Spleen (tissue), 11 donors: Measurements from ENCODE around the gene BNC2. TPM values are rescaled to one million over a fixed set of nuclear protein-coding genes. Genes with fewer than 3 reads are reported as not detected.

Experiments used
- DNase-seq: peaks from one replicate; pipeline ENCODE4 v3.0.0-alpha.2; 2020
- H3K27ac ChIP-seq, 8 donors: fragments of 200-600 bp; sonication (generic) in 7 of 8; 1 replicate in 4 of 8; 2 replicates in 4 of 8; pipeline versions ENCODE4 v1.5.0 to v1.8.0; 2016 to 2021; ENCODE audit warnings: inconsistent platforms in 4 of 8, mild to moderate bottlenecking in 4 of 8, moderate library complexity in 1 of 8
- H3K27me3 ChIP-seq, 7 donors: fragments of 200-600 bp; sonication (generic) in 6 of 7; replicated peaks in 1 of 7; 1 replicate in 4 of 7; 2 replicates in 3 of 7; pipeline versions ENCODE4 v1.5.0 to v1.8.0; 2016 to 2021; ENCODE audit warnings: inconsistent platforms in 3 of 7, mild to moderate bottlenecking in 1 of 7
- H3K36me3 ChIP-seq, 6 donors: fragments of 200-600 bp; sonication (generic) in 5 of 6; 1 replicate in 4 of 6; 2 replicates in 2 of 6; pipeline versions ENCODE4 v1.5.0 to v1.8.0; 2016 to 2021; ENCODE audit warnings: inconsistent platforms in 2 of 6
- H3K4me1 ChIP-seq, 6 donors: fragments of 200-600 bp; sonication (generic) in 5 of 6; 1 replicate in 3 of 6; 2 replicates in 3 of 6; pipeline versions ENCODE4 v1.5.0 to v1.8.0; 2016 to 2021; ENCODE audit warnings: inconsistent platforms in 3 of 6
- H3K4me3 ChIP-seq, 8 donors: fragments of 200-600 bp; sonication (generic) in 7 of 8; 1 replicate in 4 of 8; 2 replicates in 4 of 8; pipeline versions ENCODE4 v1.5.0 to v1.8.0; 2016 to 2021; ENCODE audit warnings: inconsistent platforms in 4 of 8, mild to moderate bottlenecking in 4 of 8, moderate library complexity in 2 of 8
- H3K9me3 ChIP-seq, 8 donors: fragments of 200-600 bp; sonication (generic) in 7 of 8; 1 replicate in 4 of 8; 2 replicates in 4 of 8; pipeline versions ENCODE4 v1.5.0 to v1.8.0; 2016 to 2021; ENCODE audit warnings: inconsistent platforms in 4 of 8
- POLR2A ChIP-seq, 3 donors: fragments of 450-650 bp; IDR thresholded peaks; one replicate each; pipeline ENCODE4 v1.5.1; 2017; ENCODE audit warnings: antibody characterized with exemption in 3 of 3, mild to moderate bottlenecking in 1 of 3
- POLR2AphosphoS5 ChIP-seq, 3 donors: sonication (generic); formaldehyde crosslinking; IDR thresholded peaks; one replicate each; pipeline ENCODE4 v1.5.1; 2017; ENCODE audit warnings: antibody characterized with exemption in 3 of 3
- WGBS, 5 donors: extraction: QIAGEN DNeasy Blood & Tissue Kit in 3 of 5; methylation state at CpG; one replicate each; pipeline versions ENCODE4 v1.1.5 to v1.1.7; 2013 to 2018; 5-methylcytosine and 5-hydroxymethylcytosine counted together
- intact Hi-C: fragments of 100-400 bp; cut with DNase I; formaldehyde crosslinking; loops from one replicate; pipeline ENCODE4 v1.15.0; 2023; ENCODE audit warnings: low total_unique reads
- polyA plus RNA-seq, 3 donors: library from polyadenylated mRNA; stranded (reverse); fragments of 200-250 nt; gene quantifications; one replicate each; pipeline ENCODE4 v1.2.1, GENCODE V29; 2013
- total RNA-seq, 7 donors: library from RNA; depleted of rRNA in 3 of 7; stranded (reverse); fragments of >200 nt in 3 of 7; fragmentation: NEBNext Ultra II Directional in 4 of 7; extraction: Animal tissue kit (Norgen Biotek cat#: 25700) in 4 of 7; gene quantifications; one replicate each; pipeline versions ENCODE4 v1.1.0 to v1.2.1, GENCODE V29; 2016 to 2021
- TF ChIP-seq, protein P1 (sequence below), 11 experiments: fragments of 200-600 bp in 7 of 11; fragments of 450-650 bp in 4 of 11; sonication (generic) in 4 of 11; IDR thresholded peaks in 8 of 11; conservative IDR thresholded peaks in 3 of 11; 1 replicate in 7 of 11; 2 replicates in 4 of 11; pipeline versions ENCODE4 v1.4.0 to v1.8.0; 2016 to 2021; ENCODE audit warnings: antibody characterized with exemption in 11 of 11, inconsistent platforms in 4 of 11, mild to moderate bottlenecking in 1 of 11
- donor health status: healthy with polysubstance abuse.
- donor health status: DM: no; HTN: no; CAD: no; lungs with moderate emphysema.
- donor health status: DM: no; HTN: no; CAD: no.
- donor health status: Bipolar disorder and iron deficiency.
- donor health status: healthy.
- donor health status: DM: no; HTN: no; CAD: no.
- donor health status: DM: yes; HTN: yes; CAD: no.

BNC2 gene
- total and polyA plus RNA-seq, 10 donors, result 0.07 to 4.3 (median 1.3) TPM

- H3K27ac ChIP-seq, result no peak overlapping the region
- DNase-seq, result no peak
- intact Hi-C loops, result no loop called here
- no peaks in the 10 kb centered on the region for H3K27me3 ChIP-seq
- no peaks in the 10 kb centered on the region for H3K4me1 ChIP-seq
- WGBS, 5 donors, result 89 to 100% (median 94%) methylated on average over 2 of the region's 2 CpGs
- TF ChIP-seq POLR2A (IDR thresholded peaks at IDR 0.05), result no peak
- no peak for TF ChIP-seq POLR2AphosphoS5 (IDR thresholded peaks at IDR 0.05)
- TF ChIP-seq, protein P1, sequence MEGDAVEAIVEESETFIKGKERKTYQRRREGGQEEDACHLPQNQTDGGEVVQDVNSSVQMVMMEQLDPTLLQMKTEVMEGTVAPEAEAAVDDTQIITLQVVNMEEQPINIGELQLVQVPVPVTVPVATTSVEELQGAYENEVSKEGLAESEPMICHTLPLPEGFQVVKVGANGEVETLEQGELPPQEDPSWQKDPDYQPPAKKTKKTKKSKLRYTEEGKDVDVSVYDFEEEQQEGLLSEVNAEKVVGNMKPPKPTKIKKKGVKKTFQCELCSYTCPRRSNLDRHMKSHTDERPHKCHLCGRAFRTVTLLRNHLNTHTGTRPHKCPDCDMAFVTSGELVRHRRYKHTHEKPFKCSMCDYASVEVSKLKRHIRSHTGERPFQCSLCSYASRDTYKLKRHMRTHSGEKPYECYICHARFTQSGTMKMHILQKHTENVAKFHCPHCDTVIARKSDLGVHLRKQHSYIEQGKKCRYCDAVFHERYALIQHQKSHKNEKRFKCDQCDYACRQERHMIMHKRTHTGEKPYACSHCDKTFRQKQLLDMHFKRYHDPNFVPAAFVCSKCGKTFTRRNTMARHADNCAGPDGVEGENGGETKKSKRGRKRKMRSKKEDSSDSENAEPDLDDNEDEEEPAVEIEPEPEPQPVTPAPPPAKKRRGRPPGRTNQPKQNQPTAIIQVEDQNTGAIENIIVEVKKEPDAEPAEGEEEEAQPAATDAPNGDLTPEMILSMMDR (IDR thresholded peaks at IDR 0.05 in 8 of 11, conservative IDR thresholded peaks at IDR 0.05 in 3 of 11), result no peak
- H3K9me3 ChIP-seq, result no peaks in the 10 kb centered on the region
- no peaks in the 10 kb centered on the region for H3K36me3 ChIP-seq
- no peak overlapping the region for H3K4me3 ChIP-seq
These were observed 369.3 kb downstream of the BNC2 start for GRCh38 chr9:16501141-16501540.

DNA sequence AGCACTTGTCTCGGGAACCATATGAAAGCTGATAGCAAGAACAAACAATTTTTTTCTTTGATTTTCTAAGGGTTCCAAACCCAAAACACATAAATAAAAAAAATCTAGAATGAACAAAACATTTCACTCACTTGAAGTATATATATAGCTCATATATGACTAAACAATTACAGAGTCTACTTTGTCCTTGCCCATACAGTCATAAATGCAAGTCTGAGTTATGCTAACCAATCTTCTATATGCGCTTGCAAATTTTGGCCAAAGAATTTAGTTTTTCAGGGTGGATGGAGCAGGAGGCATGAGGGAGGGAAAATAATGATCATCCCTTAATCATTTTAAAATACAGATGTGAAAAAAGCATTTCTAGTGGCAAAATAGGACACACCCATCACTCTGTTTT, 370.1 kb downstream of the BNC2 start:
- intact Hi-C loops, result no loop called here

DNA sequence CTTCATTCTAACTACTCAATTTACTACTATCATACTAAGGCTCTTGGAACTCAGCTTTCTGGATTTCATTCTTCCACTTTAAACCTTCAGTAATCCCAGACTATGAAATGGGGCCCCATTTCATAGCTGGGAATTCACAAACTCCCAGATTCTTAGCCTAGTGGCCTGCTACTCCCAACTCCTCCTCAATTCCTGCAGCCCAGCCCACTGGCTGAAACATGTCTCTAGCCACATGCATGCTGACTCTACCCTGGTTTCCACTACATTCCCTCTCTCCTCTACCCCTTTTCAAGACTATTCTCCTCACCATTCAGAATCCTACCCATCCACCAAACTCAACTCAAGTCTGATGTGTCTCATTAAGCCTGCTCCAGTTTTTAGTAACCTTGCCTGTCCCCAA, 370.6 kb downstream of the BNC2 start:
- intact Hi-C loops, result no loop called here
- Histone ChIP-seq H3K4me1 (no peaks in the 10 kb centered on the region), H3K9me3 (no peaks in the 10 kb centered on the region), H3K27me3 (no peaks in the 10 kb centered on the region), H3K4me3 (no peak overlapping the region), H3K36me3 (no peaks in the 10 kb centered on the region), H3K27ac (no peak overlapping the region)
- TF ChIP-seq POLR2AphosphoS5 (IDR thresholded peaks at IDR 0.05) (no peak), POLR2A (IDR thresholded peaks at IDR 0.05) (no peak)
- TF ChIP-seq, protein P1 (IDR thresholded peaks at IDR 0.05 in 8 of 11, conservative IDR thresholded peaks at IDR 0.05 in 3 of 11), result no peak
- DNase-seq, result no peak

More for the DNA sequence above, 370.1 kb downstream of the BNC2 start:
- H3K4me1 ChIP-seq, result no peaks in the 10 kb centered on the region
- H3K36me3 ChIP-seq, result no peaks in the 10 kb centered on the region
- 91 to 98% (median 94%) methylated on average over 2 of the region's 2 CpGs for WGBS, 5 donors
- H3K27ac ChIP-seq, result no peak overlapping the region
- no peaks in the 10 kb centered on the region for H3K9me3 ChIP-seq
- no peaks in the 10 kb centered on the region for H3K27me3 ChIP-seq
- no peak for TF ChIP-seq POLR2AphosphoS5 (IDR thresholded peaks at IDR 0.05)
- TF ChIP-seq, protein P1 (IDR thresholded peaks at IDR 0.05 in 8 of 11, conservative IDR thresholded peaks at IDR 0.05 in 3 of 11), result no peak
- TF ChIP-seq POLR2A (IDR thresholded peaks at IDR 0.05), result no peak
- H3K4me3 ChIP-seq, result no peak overlapping the region
- DNase-seq, result no peak

DNA sequence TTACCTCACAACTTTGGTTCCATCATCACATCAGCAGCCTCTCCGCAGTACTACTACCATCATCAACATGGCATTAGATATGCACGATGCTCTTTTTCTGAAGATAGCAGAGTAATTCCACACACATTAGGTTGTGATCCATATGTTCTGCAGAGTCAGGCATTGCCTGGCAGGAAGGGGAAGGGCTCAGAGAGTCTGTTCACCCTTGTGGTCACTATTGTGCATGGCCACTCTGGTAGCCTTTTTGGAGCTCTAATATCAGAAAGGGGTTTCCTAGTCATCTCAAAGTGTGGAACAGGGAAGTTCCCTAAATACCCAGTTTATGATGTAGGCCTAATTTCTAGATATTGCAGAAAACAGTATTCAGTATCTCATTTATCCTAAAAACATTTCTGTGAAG, 373.6 kb downstream of the BNC2 start:
- Histone ChIP-seq H3K27ac (no peak overlapping the region), H3K9me3 (no peaks in the 10 kb centered on the region), H3K27me3 (no peaks in the 10 kb centered on the region), H3K4me1 (no peaks in the 10 kb centered on the region), H3K36me3 (no peaks in the 10 kb centered on the region), H3K4me3 (no peak overlapping the region)
- intact Hi-C loops, result no loop called here
- 91 to 99% (median 97%) methylated on average over 2 of the region's 2 CpGs for WGBS, 5 donors
- no peak for DNase-seq
- TF ChIP-seq POLR2A (IDR thresholded peaks at IDR 0.05) (no peak), POLR2AphosphoS5 (IDR thresholded peaks at IDR 0.05) (no peak)
- TF ChIP-seq, protein P1 (IDR thresholded peaks at IDR 0.05 in 8 of 11, conservative IDR thresholded peaks at IDR 0.05 in 3 of 11), result no peak
